GM12878 (cell line): Measurements from ENCODE around the gene LTBP3. TPM values are rescaled to one million over a fixed set of nuclear protein-coding genes. Genes with fewer than 3 reads are reported as not detected.

Experiments
- ATAC-seq: fragments of 200-7000 bp; cut with Tn5 transposase; 3 replicates; pipeline ENCODE4 v1.9.1; 2020; ENCODE audit warnings: mild to moderate bottlenecking, moderate library complexity
- BruUV-seq: library from RNA; stranded (reverse); fragments of 400-500 nt; replicated peaks from 2 replicates; lab custom pipeline; 2021; lab: Mats Ljungman, UMichigan
- CTCF ChIA-PET: fragments of 300-600 bp; sonication (Branson Sonifier 250); formaldehyde crosslinking; extraction: SDS; loops from one replicate; lab custom pipeline; 2021; ENCODE audit warnings: inconsistent platforms; lab: Yijun Ruan, JAX
- POLR2A ChIA-PET: fragments of 350-600 bp; formaldehyde crosslinking; extraction: SDS; loops from one replicate; lab custom pipeline; 2021; ENCODE audit warnings: inconsistent platforms; lab: Charles Lee
- RAD21 ChIA-PET: fragments of 300-600 bp; sonication (Branson Sonifier 250); formaldehyde crosslinking; loops from one replicate; lab custom pipeline; 2023; ENCODE audit warnings: antibody characterized with exemption; ENCODE audit not compliant: unreplicated experiment; lab: Charles Lee
- SMC1A ChIA-PET: fragments of 300-600 bp; sonication (Branson Sonifier 250); formaldehyde crosslinking; loops from one replicate; lab custom pipeline; 2023; ENCODE audit not compliant: unreplicated experiment, uncharacterized antibody; lab: Charles Lee
- DNase-seq: peaks from one replicate; pipeline ENCODE4 v3.0.0-alpha.2; 2011; ENCODE audit warnings: low read depth, low spot score
- FAIRE-seq: peaks from 3 replicates; lab custom pipeline; 2011; peaks lifted over from hg19 to GRCh38; lab: Jason Lieb, UNC
- H2AFZ ChIP-seq: 2 replicates; pipeline ENCODE4 v1.6.0; 2011; ENCODE audit warnings: low read depth, low read length, control low read depth; ENCODE audit not compliant: control insufficient read depth
- H3K27ac ChIP-seq: 2 replicates; pipeline ENCODE4 v1.5.1; 2011; ENCODE audit warnings: control low read depth; ENCODE audit not compliant: control insufficient read depth, insufficient read depth
- H3K27me3 ChIP-seq, 2 experiments: replicated peaks in 1 of 2; 2 replicates each; pipeline versions ENCODE4 v1.6.0 to v1.6.1; 2011; ENCODE audit warnings: low read length in 1 of 2; ENCODE audit not compliant: control insufficient read depth in 2 of 2, insufficient read depth in 2 of 2
- H3K36me3 ChIP-seq, 2 experiments: 2 replicates each; pipeline ENCODE4 v1.5.1; 2011; ENCODE audit warnings: low read length in 1 of 2; ENCODE audit not compliant: control insufficient read depth in 2 of 2, insufficient read depth in 2 of 2
- H3K4me1 ChIP-seq: 2 replicates; pipeline ENCODE4 v1.6.1; 2011; ENCODE audit warnings: mild to moderate bottlenecking, low read length, moderate library complexity, mixed read lengths; ENCODE audit not compliant: control insufficient read depth, insufficient read depth
- H3K4me2 ChIP-seq: 2 replicates; pipeline ENCODE4 v1.6.0; 2011; ENCODE audit warnings: control low read depth; ENCODE audit not compliant: control insufficient read depth, insufficient read depth
- H3K4me3 ChIP-seq: fragments of 200-600 bp; sonication (generic); 2 replicates; pipeline ENCODE4 v1.5.1; 2016
- H3K79me2 ChIP-seq: 2 replicates; pipeline ENCODE4 v1.6.0; 2011; ENCODE audit warnings: low read length; ENCODE audit not compliant: control insufficient read depth, insufficient read depth
- H3K9ac ChIP-seq: 2 replicates; pipeline ENCODE4 v1.8.0; 2011; ENCODE audit warnings: low read length, control low read depth, mixed read lengths; ENCODE audit not compliant: control insufficient read depth, insufficient read depth
- H3K9me3 ChIP-seq: replicated peaks from 3 replicates; pipeline ENCODE4 v1.5.1; 2011; ENCODE audit warnings: mild to moderate bottlenecking, low read length; ENCODE audit not compliant: control insufficient read depth, insufficient read depth
- H4K20me1 ChIP-seq: 2 replicates; pipeline ENCODE4 v1.6.0; 2011; ENCODE audit not compliant: control insufficient read depth, insufficient read depth
- BACH1 ChIP-seq: fragments of 450-650 bp; IDR thresholded peaks from 2 replicates; pipeline ENCODE4 v1.6.1; 2017; ENCODE audit warnings: mild to moderate bottlenecking, borderline replicate concordance
- FOS ChIP-seq: IDR thresholded peaks from 3 replicates; pipeline ENCODE4 v1.6.1; 2011; ENCODE audit warnings: borderline replicate concordance; ENCODE audit not compliant: insufficient read length; ENCODE audit errors: extremely low read depth
- GATAD2B ChIP-seq: fragments of 450-650 bp; conservative IDR thresholded peaks from 2 replicates; pipeline ENCODE4 v1.6.1; 2017; ENCODE audit warnings: low read depth, mild to moderate bottlenecking, moderate library complexity
- HDGF ChIP-seq: fragments of 450-650 bp; IDR thresholded peaks from 2 replicates; pipeline ENCODE4 v1.6.1; 2016; ENCODE audit warnings: antibody characterized with exemption
- SMAD5 ChIP-seq: IDR thresholded peaks from 2 replicates; pipeline ENCODE4 v1.6.1; 2016; ENCODE audit warnings: antibody characterized with exemption, low read depth
- YY1 ChIP-seq: IDR thresholded peaks from 2 replicates; pipeline ENCODE4 v1.6.1; 2011; ENCODE audit warnings: low read depth, mild to moderate bottlenecking, low read length
- WGBS: methylation state at CpG from one replicate; pipeline ENCODE4 v1.1.6; 2016; ENCODE audit warnings: low lambda C conversion rate; ENCODE audit not compliant: insufficient replicate concordance, insufficient coverage; ENCODE audit errors: missing lambda C conversion rate; 5-methylcytosine and 5-hydroxymethylcytosine counted together
- in situ Hi-C: fragments of 300-500 bp; cut with MboI; formaldehyde crosslinking; loops from 9 replicates; pipeline ENCODE4 v1.14.3; 2018; ENCODE audit warnings: mixed read lengths
- intact Hi-C: fragments of 100-400 bp; cut with micrococcal nuclease; formaldehyde crosslinking; loops from one replicate; pipeline ENCODE4 v1.14.2; 2022; ENCODE audit not compliant: unreplicated experiment
- polyA plus RNA-seq, 11 experiments: library from polyadenylated mRNA; depleted of rRNA in 4 of 11; unstranded in 6 of 11; stranded (reverse) in 5 of 11; fragments of >200 nt; fragmentation: Nextera tagmentation in 4 of 11; fragmentation: Illumina TruSeq in 1 of 11; extraction: Ambion mirVana in 4 of 11; extraction: Trizol in 1 of 11; gene quantifications; 1 replicate in 1 of 11; 2 replicates in 10 of 11; pipeline versions ENCODE4 v1.2.1 to v1.2.3, GENCODE V29; 2011 to 2016; ENCODE audit warnings: inconsistent platforms in 2 of 11, missing spikeins in 2 of 11, low read depth in 1 of 11
- total RNA-seq, 4 experiments: library from RNA; depleted of rRNA in 3 of 4; stranded (reverse); fragments of >200 nt in 3 of 4; fragmentation: Illumina TruSeq in 1 of 4; extraction: Trizol in 1 of 4; gene quantifications; 2 replicates each; pipeline versions ENCODE4 v1.2.1 to v1.2.3, GENCODE V29; 2013 to 2021

Gene LTBP3
- total and polyA plus RNA-seq, 10 of the 15 experiments (the other 5 are each of a cell fraction or from before 2014, with no cell fraction given): 2.2 to 12.2 (median 6.2) TPM; not detected in 2

DNA sequence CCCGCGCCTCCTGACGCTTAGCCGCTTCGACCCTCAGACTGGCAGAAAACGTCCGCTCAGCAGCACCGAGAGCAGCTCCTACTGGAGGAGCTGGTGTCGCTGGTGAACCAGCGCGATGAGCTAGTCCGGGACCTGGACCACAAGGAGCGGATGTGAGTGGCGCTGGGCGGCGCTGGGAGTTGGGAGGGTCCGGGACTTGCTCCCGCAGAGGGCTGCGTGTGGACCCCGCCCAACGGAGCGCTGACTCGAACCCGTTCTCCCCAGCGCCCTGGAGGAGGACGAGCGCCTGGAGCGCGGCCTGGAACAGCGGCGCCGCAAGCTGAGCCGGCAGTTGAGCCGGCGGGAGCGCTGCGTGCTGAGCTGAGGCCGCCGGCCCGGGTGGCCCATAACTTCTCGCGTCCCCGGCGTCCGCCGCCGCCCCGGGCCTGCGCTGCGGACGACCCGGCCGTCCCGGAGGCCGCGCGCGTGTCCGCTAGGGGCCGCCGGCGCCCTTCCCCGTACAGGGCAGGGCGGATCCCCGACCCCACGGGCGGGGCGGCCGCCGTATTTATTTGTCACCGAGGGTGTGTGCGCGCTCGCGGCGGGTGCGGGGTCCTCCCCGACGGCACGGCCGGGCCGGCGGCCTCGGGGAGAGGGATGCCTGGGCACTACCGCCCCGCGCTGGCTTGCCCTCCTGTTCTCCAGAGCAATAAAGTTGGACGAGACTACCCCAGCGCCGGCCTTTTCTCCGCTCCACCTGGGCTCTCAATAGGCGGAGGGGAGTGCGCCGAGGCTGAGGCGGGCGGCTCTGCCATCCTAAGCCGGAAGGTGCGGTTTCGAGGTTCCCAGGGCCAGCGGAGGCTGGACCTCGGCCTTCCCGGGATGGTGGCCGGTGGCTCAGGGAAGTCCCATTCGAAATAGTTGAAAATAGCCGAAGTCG is 34.0 kb upstream of the LTBP3 start:
- no TSS peak for BruUV-seq
- RAD21 ChIA-PET: interaction anchor here (1.3 to 2.1 kb wide), 2 partner anchors 19 to 46 kb away, joined by 3 to 12 read pairs; partner anchors contain the start of genes FAM89B and SIPA1
- Histone ChIP-seq H3K9ac (no peak overlapping the region), H3K27me3 (no peaks in the 10 kb centered on the region), H4K20me1 (no peaks in the 10 kb centered on the region), H3K4me3 (no peak overlapping the region), H3K27ac (no peak overlapping the region), H3K4me2 (no peak overlapping the region), H3K79me2 (peaks cover 5% of the 10 kb centered on the region), H3K4me1 (peaks cover 27% of the 10 kb centered on the region), H3K36me3 (peaks cover 0 to 2% of the 10 kb centered on the region in 2 experiments; a peak in 3 of 4 replicates), H3K9me3 (no peaks in the 10 kb centered on the region), H2AFZ (no peak overlapping the region)
- ATAC-seq: no peak
- DNase-seq: no peak
- intact Hi-C loops (no loop called here), in situ Hi-C loops (no loop called here)
- POLR2A ChIA-PET: interaction anchor here (0.6 to 6.0 kb wide), 3 partner anchors 17 to 142 kb away, joined by 3 to 66 read pairs (median 12); partner anchors contain the start of genes FAM89B and ZNRD2
- no peak for FAIRE-seq
- 96% methylated on average over 75 of the region's 106 CpGs for WGBS
- TF ChIP-seq GATAD2B (no peak), YY1 (no peak), BACH1 (no peak)
- SMC1A ChIA-PET: interaction anchor here (1.8 to 2.3 kb wide), 4 partner anchors 12 to 23 kb away, joined by 5 to 18 read pairs (median 6); partner anchors contain the start of genes FAM89B and PCNX3
- CTCF ChIA-PET: interaction anchor here (1.0 to 3.3 kb wide), 6 partner anchors 11 to 51 kb away, joined by 3 to 39 read pairs (median 18); partner anchors contain the start of genes EHBP1L1, FAM89B, PCNX3 and ZNRD2

DNA sequence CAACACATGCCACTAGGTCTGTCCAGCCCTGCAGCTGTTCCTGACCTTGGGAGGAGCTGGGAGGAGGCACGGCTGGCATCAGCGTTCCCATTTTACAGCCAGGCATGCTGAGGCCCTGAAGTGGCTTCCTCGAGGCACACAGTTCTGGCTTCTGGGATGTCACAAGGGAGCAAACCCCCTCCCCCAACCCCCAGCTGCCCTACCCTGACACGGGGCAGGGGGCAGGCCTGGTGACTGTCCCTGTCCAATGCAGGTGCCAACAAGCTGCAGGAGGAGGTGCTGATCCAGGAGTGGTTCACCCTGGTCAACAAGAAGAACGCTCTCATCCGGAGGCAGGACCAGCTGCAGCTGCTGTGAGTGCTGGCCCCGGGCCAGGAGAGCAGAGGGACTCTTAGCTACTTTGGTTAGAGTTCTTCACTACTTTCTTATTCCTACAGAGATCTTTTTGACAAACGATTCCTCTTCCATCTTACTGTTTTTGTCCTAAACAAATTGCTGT is 32.1 kb upstream of the LTBP3 start:
- H3K27me3 ChIP-seq: no peaks in the 10 kb centered on the region
- intact Hi-C loops: no loop called here

More for the DNA sequence above, 32.1 kb upstream of the LTBP3 start:
- no peak for TF ChIP-seq SMAD5
- TF ChIP-seq FOS: no peak
- peak; percentile 10 for TF ChIP-seq HDGF
- Histone ChIP-seq H3K79me2 (peaks cover 16% of the 10 kb centered on the region), H4K20me1 (no peaks in the 10 kb centered on the region), H3K4me3 (no peak overlapping the region), H3K4me1 (peaks cover 45% of the 10 kb centered on the region), H3K9me3 (no peaks in the 10 kb centered on the region), H3K4me2 (no peak overlapping the region), H2AFZ (no peak overlapping the region), H3K36me3 (peaks cover 2 to 8% of the 10 kb centered on the region in 2 experiments; a peak in 3 of 4 replicates), H3K27ac (no peak overlapping the region), H3K9ac (no peak overlapping the region)
- SMC1A ChIA-PET: interaction anchor here (1.0 to 6.2 kb wide), 9 partner anchors 8 to 227 kb away, joined by 3 to 93 read pairs (median 7); partner anchors contain the start of genes EHBP1L1, FAM89B and PCNX3
- CTCF ChIA-PET: interaction anchor here (0.6 to 5.9 kb wide), 10 partner anchors 13 to 63 kb away, joined by 3 to 130 read pairs (median 7); partner anchors contain the start of genes EHBP1L1, FAM89B, MAP3K11 and PCNX3
- RAD21 ChIA-PET: interaction anchor here (0.6 to 6.5 kb wide), 8 partner anchors 14 to 93 kb away, joined by 3 to 132 read pairs (median 10); partner anchors contain the start of genes EHBP1L1, FAM89B, PCNX3 and ZNRD2
- in situ Hi-C loops: no loop called here
- 66% methylated on average over 8 of the region's 8 CpGs for WGBS
- POLR2A ChIA-PET: interaction anchor here (0.7 to 6.0 kb wide), 10 partner anchors 13 to 171 kb away, joined by 3 to 129 read pairs (median 4); partner anchors contain the start of genes EHBP1L1, FAM89B, MAP3K11 and SIPA1
- DNase-seq (no peak), FAIRE-seq (no peak), ATAC-seq (no peak)
- no TSS peak for BruUV-seq
